ENCODE data around the gene ACSF2.

Gene ACSF2

GRCh38 chr17:50464121-50464520 lies 38.1 kb downstream of the ACSF2 start:
- Mint-ChIP-seq H3K27me3 (ENCODE audit: low read depth, poor library complexity) (peaks cover 48% of the 10 kb centered on the region), H3K9me3 (no peaks in the 10 kb centered on the region), H3K27ac (no peak overlapping the region), H3K4me3 (no peak overlapping the region), H3K4me1 (peaks cover 13% of the 10 kb centered on the region), H3K36me3 (ENCODE audit: low read depth) (peaks cover 11% of the 10 kb centered on the region)
- TF ChIP-seq CTCF (IDR thresholded peaks at IDR 0.05), result no peak
- DNase-seq, result no peak

- H3K27ac Mint-ChIP-seq, result no peak overlapping the region
- peaks cover 13% of the 10 kb centered on the region for H3K4me1 Mint-ChIP-seq
- no peak for DNase-seq
- H3K4me3 Mint-ChIP-seq, result no peak overlapping the region
- peaks cover 11% of the 10 kb centered on the region for H3K36me3 Mint-ChIP-seq (ENCODE audit: low read depth)
- H3K27me3 Mint-ChIP-seq (ENCODE audit: low read depth, poor library complexity), result peaks cover 54% of the 10 kb centered on the region
- no peaks in the 10 kb centered on the region for H3K9me3 Mint-ChIP-seq
- TF ChIP-seq CTCF (IDR thresholded peaks at IDR 0.05), result no peak
Measured at GRCh38 chr17:50464736-50465135, 38.7 kb downstream of the ACSF2 start.

- peaks cover 58% of the 10 kb centered on the region for H3K27me3 Mint-ChIP-seq (ENCODE audit: low read depth, poor library complexity)
- no peak overlapping the region for H3K4me3 Mint-ChIP-seq
- peaks cover 11% of the 10 kb centered on the region for H3K36me3 Mint-ChIP-seq (ENCODE audit: low read depth)
- no peaks in the 10 kb centered on the region for H3K9me3 Mint-ChIP-seq
- no peak overlapping the region for H3K27ac Mint-ChIP-seq
- no peak for DNase-seq
- peaks cover 14% of the 10 kb centered on the region for H3K4me1 Mint-ChIP-seq
- no peak for TF ChIP-seq CTCF (IDR thresholded peaks at IDR 0.05)
Measured at GRCh38 chr17:50465171-50465570, 39.2 kb downstream of the ACSF2 start.

- no peak overlapping the region for H3K27ac Mint-ChIP-seq
- peaks cover 63% of the 10 kb centered on the region for H3K27me3 Mint-ChIP-seq (ENCODE audit: low read depth, poor library complexity)
- DNase-seq, result no peak
- no peak overlapping the region for H3K4me3 Mint-ChIP-seq
- peaks cover 19% of the 10 kb centered on the region for H3K4me1 Mint-ChIP-seq
- TF ChIP-seq CTCF (IDR thresholded peaks at IDR 0.05), result no peak
- no peaks in the 10 kb centered on the region for H3K9me3 Mint-ChIP-seq
- H3K36me3 Mint-ChIP-seq (ENCODE audit: low read depth), result peaks cover 11% of the 10 kb centered on the region
Measured at GRCh38 chr17:50465635-50466034, 39.6 kb downstream of the ACSF2 start.

GRCh38 chr17:50466371-50467113 lies 40.5 kb downstream of the ACSF2 start:
- H3K27ac Mint-ChIP-seq, result peak overlapping the region; percentile 38
- H3K4me1 Mint-ChIP-seq, result peaks cover 23% of the 10 kb centered on the region
- peaks cover 11% of the 10 kb centered on the region for H3K36me3 Mint-ChIP-seq (ENCODE audit: low read depth)
- H3K4me3 Mint-ChIP-seq, result no peak overlapping the region
- H3K27me3 Mint-ChIP-seq (ENCODE audit: low read depth, poor library complexity), result peaks cover 71% of the 10 kb centered on the region
- no peak for DNase-seq
- TF ChIP-seq CTCF (IDR thresholded peaks at IDR 0.05), result no peak
- no peaks in the 10 kb centered on the region for H3K9me3 Mint-ChIP-seq
